PC-9 (cell line): ENCODE data around the gene BPIFB3. TPM values are rescaled to one million over a fixed set of nuclear protein-coding genes. Genes with fewer than 3 reads are reported as not detected.

Source experiments
- BruUV-seq: library from RNA; stranded (reverse); fragments of 400-500 nt; replicated peaks from 2 replicates; lab custom pipeline; 2021; lab: Mats Ljungman, UMichigan
- CTCF ChIA-PET: fragments of 300-600 bp; sonication (Branson Sonifier 250); formaldehyde crosslinking; loops from one replicate; lab custom pipeline; 2022; ENCODE audit warnings: antibody characterized with exemption; lab: Charles Lee
- POLR2A ChIA-PET: fragments of 300-600 bp; sonication (Branson Sonifier 250); formaldehyde crosslinking; loops from one replicate; lab custom pipeline; 2022; ENCODE audit warnings: antibody characterized with exemption; ENCODE audit not compliant: unreplicated experiment; lab: Charles Lee
- DNase-seq, 2 experiments: peaks; one replicate each; pipeline versions ENCODE4 v3.0.0 to v3.0.0-alpha.2; 2015 to 2022; ENCODE audit warnings: mixed read lengths in 1 of 2
- H2AFZ ChIP-seq: fragments of 200-600 bp; sonication (generic); 2 replicates; pipeline ENCODE4 v1.8.1; 2017; ENCODE audit warnings: antibody characterized with exemption
- H3F3A ChIP-seq: fragments of 200-600 bp; sonication (generic); 2 replicates; pipeline ENCODE4 v1.8.1; 2017; ENCODE audit warnings: antibody characterized with exemption, mild to moderate bottlenecking, low read depth; ENCODE audit not compliant: insufficient read depth
- H3K27ac ChIP-seq: fragments of 200-600 bp; sonication (generic); 2 replicates; pipeline ENCODE4 v1.6.1; 2016; ENCODE audit warnings: mixed run types
- H3K27me3 ChIP-seq: fragments of 200-600 bp; sonication (generic); 2 replicates; pipeline ENCODE4 v1.6.1; 2016; ENCODE audit warnings: low read depth, mixed run types; ENCODE audit not compliant: insufficient read depth
- H3K36me3 ChIP-seq: fragments of 200-600 bp; sonication (generic); 2 replicates; pipeline ENCODE4 v1.6.1; 2016; ENCODE audit warnings: low read depth, mixed run types
- H3K4me1 ChIP-seq: fragments of 200-600 bp; sonication (generic); replicated peaks from 2 replicates; pipeline ENCODE4 v1.6.1; 2016; ENCODE audit warnings: mixed run types; ENCODE audit not compliant: insufficient read depth
- H3K4me2 ChIP-seq: fragments of 200-600 bp; sonication (generic); 2 replicates; pipeline ENCODE4 v1.6.1; 2017; ENCODE audit warnings: mixed run types
- H3K4me3 ChIP-seq: fragments of 200-600 bp; sonication (generic); 2 replicates; pipeline ENCODE4 v1.6.1; 2016; ENCODE audit warnings: mixed run types
- H3K79me2 ChIP-seq: fragments of 200-600 bp; sonication (generic); 2 replicates; pipeline ENCODE4 v1.6.1; 2017; ENCODE audit warnings: low read depth, mixed run types
- H3K9me2 ChIP-seq: fragments of 200-600 bp; sonication (generic); 2 replicates; pipeline ENCODE4 v1.8.1; 2017; ENCODE audit warnings: mild to moderate bottlenecking; ENCODE audit not compliant: insufficient read depth
- H3K9me3 ChIP-seq: fragments of 200-600 bp; sonication (generic); 2 replicates; pipeline ENCODE4 v1.8.1; 2016; ENCODE audit warnings: low read depth; ENCODE audit not compliant: insufficient read depth
- H4K20me1 ChIP-seq: fragments of 200-600 bp; sonication (generic); 2 replicates; pipeline ENCODE4 v1.8.1; 2017; ENCODE audit not compliant: insufficient read depth
- EZH2 ChIP-seq: fragments of 200-600 bp; sonication (generic); IDR thresholded peaks from 2 replicates; pipeline ENCODE4 v1.8.0; 2017; ENCODE audit warnings: antibody characterized with exemption, low read depth
- intact Hi-C: fragments of 100-400 bp; cut with micrococcal nuclease; formaldehyde crosslinking; loops from one replicate; pipeline ENCODE4 v1.10.0; 2022; ENCODE audit not compliant: unreplicated experiment
- total RNA-seq: library from RNA; stranded (reverse); gene quantifications from 2 replicates; pipeline ENCODE4 v1.2.3, GENCODE V29; 2021
- TF ChIP-seq, protein P1 (sequence below): fragments of 200-600 bp; sonication (generic); conservative IDR thresholded peaks from 2 replicates; pipeline ENCODE4 v1.6.1; 2017; ENCODE audit warnings: mixed run types, antibody characterized with exemption, mild to moderate bottlenecking, moderate library complexity

BPIFB3 gene
- total RNA-seq, 1 experiment from 2014 or later = not detected

DNA sequence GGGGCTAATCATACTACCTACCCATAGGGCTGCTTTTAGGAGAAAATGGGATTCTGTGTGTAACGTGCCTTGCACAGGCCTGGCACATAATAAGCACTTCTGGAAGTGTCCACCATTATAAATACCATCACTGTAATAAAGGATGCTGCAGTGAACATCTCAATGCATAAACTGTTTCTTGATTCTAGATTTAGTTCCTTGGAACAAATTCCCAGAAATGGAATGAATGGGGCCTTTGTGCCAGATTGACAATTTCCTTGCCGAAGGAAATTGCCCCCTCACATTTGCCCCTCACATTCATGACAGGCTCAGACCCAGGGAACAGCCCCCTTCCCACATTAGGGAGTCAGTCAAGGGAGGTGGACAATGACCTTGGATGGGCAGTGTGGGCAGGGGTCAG is 55.0 kb downstream of the BPIFB3 start:
- peaks cover 18% of the 10 kb centered on the region; the same call in 1 of the 2 replicates for H3K27me3 ChIP-seq
- H4K20me1 ChIP-seq = no peaks in the 10 kb centered on the region
- no peaks in the 10 kb centered on the region for H3K9me2 ChIP-seq
- H3K9me3 ChIP-seq = no peaks in the 10 kb centered on the region
- ChIA-PET POLR2A (no interaction called here), CTCF (no interaction called here)
- DNase-seq = no peak
- H3K36me3 ChIP-seq = no peaks in the 10 kb centered on the region
- H3K27ac ChIP-seq = no peak overlapping the region
- H3F3A ChIP-seq = no peaks in the 10 kb centered on the region
- no peak overlapping the region for H2AFZ ChIP-seq
- no TSS peak for BruUV-seq
- intact Hi-C loops = no loop called here
- no peaks in the 10 kb centered on the region for H3K79me2 ChIP-seq
- H3K4me1 ChIP-seq = no peaks in the 10 kb centered on the region
- no peak overlapping the region for H3K4me3 ChIP-seq
- H3K4me2 ChIP-seq = no peak overlapping the region
- TF ChIP-seq, protein P1, sequence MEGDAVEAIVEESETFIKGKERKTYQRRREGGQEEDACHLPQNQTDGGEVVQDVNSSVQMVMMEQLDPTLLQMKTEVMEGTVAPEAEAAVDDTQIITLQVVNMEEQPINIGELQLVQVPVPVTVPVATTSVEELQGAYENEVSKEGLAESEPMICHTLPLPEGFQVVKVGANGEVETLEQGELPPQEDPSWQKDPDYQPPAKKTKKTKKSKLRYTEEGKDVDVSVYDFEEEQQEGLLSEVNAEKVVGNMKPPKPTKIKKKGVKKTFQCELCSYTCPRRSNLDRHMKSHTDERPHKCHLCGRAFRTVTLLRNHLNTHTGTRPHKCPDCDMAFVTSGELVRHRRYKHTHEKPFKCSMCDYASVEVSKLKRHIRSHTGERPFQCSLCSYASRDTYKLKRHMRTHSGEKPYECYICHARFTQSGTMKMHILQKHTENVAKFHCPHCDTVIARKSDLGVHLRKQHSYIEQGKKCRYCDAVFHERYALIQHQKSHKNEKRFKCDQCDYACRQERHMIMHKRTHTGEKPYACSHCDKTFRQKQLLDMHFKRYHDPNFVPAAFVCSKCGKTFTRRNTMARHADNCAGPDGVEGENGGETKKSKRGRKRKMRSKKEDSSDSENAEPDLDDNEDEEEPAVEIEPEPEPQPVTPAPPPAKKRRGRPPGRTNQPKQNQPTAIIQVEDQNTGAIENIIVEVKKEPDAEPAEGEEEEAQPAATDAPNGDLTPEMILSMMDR = no peak
- no peak for TF ChIP-seq EZH2

DNA sequence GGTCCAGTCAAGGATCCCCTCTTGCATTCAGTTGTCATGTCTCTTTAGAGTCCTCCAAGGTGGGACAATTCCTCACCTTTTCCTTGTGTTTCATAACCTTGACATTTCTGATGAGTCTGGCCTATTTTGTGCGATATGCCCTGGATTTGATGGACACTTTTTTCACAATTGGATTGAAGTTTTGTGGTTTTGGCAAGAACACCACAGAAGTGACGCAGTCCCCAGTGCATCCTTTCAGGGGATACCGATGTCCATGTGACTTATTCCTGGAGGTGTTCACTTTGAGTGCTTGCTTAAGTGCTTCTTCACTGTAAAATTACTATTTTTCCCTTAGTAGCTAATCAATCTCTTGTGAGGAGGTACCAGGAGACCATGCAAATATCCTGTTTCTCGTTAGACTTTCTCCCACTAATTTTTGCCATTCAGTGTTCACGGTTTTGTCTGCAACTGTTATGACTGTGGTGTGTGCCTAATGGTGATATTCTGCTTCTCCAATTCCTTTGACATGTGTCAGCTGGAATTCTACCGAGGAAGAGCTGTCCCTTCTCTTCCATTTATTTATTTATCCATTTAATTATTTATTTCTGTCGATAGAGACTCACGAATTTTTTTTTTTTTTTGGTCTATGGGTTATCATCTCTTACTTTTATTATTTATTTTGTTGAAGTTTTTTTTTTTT is 56.6 kb downstream of the BPIFB3 start:
- intact Hi-C loops = no loop called here
- H3K9me3 ChIP-seq = no peaks in the 10 kb centered on the region
- no peaks in the 10 kb centered on the region for H3K79me2 ChIP-seq
- BruUV-seq = no TSS peak
- H2AFZ ChIP-seq = no peak overlapping the region
- H3K4me1 ChIP-seq = no peaks in the 10 kb centered on the region
- H3F3A ChIP-seq = no peaks in the 10 kb centered on the region
- no peaks in the 10 kb centered on the region for H4K20me1 ChIP-seq
- no peak overlapping the region for H3K4me3 ChIP-seq
- no peaks in the 10 kb centered on the region for H3K9me2 ChIP-seq
- ChIA-PET POLR2A (no interaction called here), CTCF (no interaction called here)
- no peak overlapping the region for H3K4me2 ChIP-seq
- H3K36me3 ChIP-seq = no peaks in the 10 kb centered on the region
- H3K27ac ChIP-seq = no peak overlapping the region
- TF ChIP-seq, protein P1 = no peak
- no peak for TF ChIP-seq EZH2
- DNase-seq = no peak
- H3K27me3 ChIP-seq = peaks cover 27% of the 10 kb centered on the region

DNA sequence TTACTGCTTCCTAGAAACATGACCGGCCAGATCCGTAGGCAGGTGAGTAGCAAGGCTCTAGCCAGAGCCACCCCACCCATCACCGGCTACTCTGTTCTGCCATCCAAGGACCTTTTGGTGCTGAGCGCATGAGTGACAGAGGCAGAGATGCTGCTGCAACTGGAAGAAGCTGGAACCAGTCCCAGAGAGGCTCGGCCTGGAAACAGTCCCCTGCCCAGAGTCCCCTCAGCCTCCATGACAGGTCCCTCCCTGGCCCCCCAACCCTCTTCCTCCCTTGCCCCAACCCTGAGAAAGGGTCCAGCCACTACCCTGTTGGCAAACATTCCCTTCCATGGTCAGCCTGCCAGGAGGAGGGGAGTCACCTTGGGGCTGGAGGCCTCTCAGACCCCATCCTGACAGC is 57.6 kb downstream of the BPIFB3 start:
- no peaks in the 10 kb centered on the region for H3K9me3 ChIP-seq
- no peak for DNase-seq
- CTCF ChIA-PET = no interaction called here
- no peak overlapping the region for H3K27ac ChIP-seq
- POLR2A ChIA-PET = no interaction called here
- no peak overlapping the region for H2AFZ ChIP-seq
- no peak overlapping the region for H3K4me3 ChIP-seq
- no peak for TF ChIP-seq EZH2
- TF ChIP-seq, protein P1 = no peak
- no peaks in the 10 kb centered on the region for H3K4me1 ChIP-seq
- intact Hi-C loops = no loop called here
- no TSS peak for BruUV-seq
- no peak overlapping the region for H3K4me2 ChIP-seq
- no peaks in the 10 kb centered on the region for H3K79me2 ChIP-seq
- no peaks in the 10 kb centered on the region for H3K9me2 ChIP-seq
- peaks cover 27% of the 10 kb centered on the region for H3K27me3 ChIP-seq
- H3F3A ChIP-seq = no peaks in the 10 kb centered on the region
- no peaks in the 10 kb centered on the region for H3K36me3 ChIP-seq
- no peaks in the 10 kb centered on the region for H4K20me1 ChIP-seq
